Measurements from ENCODE around the gene BAHCC1. TPM values are rescaled to one million over a fixed set of nuclear protein-coding genes. Genes with fewer than 3 reads are reported as not detected.

Gene BAHCC1
- polyA plus RNA-seq, 1 donor from 2014 or later = 14.2 TPM

DNA sequence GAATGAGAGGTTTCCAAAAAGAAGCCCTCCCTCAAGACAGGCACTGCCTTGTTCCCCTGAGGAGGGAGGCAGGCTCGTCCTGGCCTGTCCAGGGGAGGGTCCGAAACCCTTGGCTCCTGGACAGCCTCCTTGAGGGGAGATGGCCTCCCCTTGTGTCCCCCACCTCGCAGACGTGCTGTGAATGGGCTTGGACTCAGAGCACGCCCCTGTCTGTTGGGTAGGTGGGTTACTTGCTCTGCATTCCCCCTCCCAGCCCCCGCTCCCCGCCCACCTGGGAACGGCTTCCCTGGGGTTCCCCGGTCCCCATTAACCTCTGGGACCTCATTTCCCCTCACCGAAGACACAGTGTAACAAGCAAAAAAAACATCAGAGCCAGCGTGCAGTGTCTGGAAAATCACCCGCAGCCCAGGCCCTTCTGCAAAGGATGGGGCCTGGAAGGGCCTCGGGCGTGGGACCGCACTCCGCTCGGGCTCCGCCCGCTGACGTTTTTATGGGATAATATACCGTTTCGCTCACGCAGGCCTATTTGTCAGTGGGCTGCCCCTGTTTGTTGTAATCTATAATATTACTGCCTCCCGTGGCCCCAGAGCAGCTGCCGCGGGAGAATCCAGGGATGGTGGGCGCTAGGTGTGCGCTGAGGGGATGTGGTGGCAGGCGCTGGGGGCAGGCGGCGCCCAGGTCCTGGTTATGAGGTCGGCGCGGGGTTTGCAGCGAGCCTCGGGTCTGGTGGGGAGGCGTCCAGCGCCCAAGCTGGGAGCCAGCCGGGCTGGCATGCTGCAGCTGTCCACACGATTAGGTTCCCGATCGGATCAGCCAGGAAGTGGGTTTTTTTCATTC is 11.1 kb downstream of the BAHCC1 start:
- Histone ChIP-seq H3K4me3 (ENCODE audit: low read length) (no peak overlapping the region), H4K20me1 (ENCODE audit: insufficient read depth) (no peaks in the 10 kb centered on the region), H3F3A (ENCODE audit: insufficient read depth, low read length, poor library complexity, severe bottlenecking) (no peaks in the 10 kb centered on the region), H3K4me2 (ENCODE audit: low read length) (no peak overlapping the region), H3K27me3 (ENCODE audit: insufficient read depth, low read depth, low read length) (no peaks in the 10 kb centered on the region), H3K27ac (ENCODE audit: low read length) (no peak overlapping the region), H3K36me3 (ENCODE audit: insufficient read depth, low read length) (no peaks in the 10 kb centered on the region), H2AFZ (ENCODE audit: low read depth, low read length) (no peak overlapping the region), H3K9me3 (ENCODE audit: low read length) (no peaks in the 10 kb centered on the region), H3K79me2 (replicated peaks; ENCODE audit: insufficient read depth, low read length) (peaks cover 91% of the 10 kb centered on the region), H3K9ac (ENCODE audit: low read length) (no peak overlapping the region), H3K9me2 (ENCODE audit: insufficient read depth, low read length) (no peaks in the 10 kb centered on the region)
- TF ChIP-seq RAD21 (conservative IDR thresholded peaks at IDR 0.05) (no peak), SMC3 (conservative IDR thresholded peaks at IDR 0.05; ENCODE audit: poor library complexity) (no peak), REST (IDR thresholded peaks at IDR 0.05; ENCODE audit: borderline replicate concordance) (no peak), POLR2AphosphoS5 (IDR thresholded peaks at IDR 0.05) (no peak), EP300 (conservative IDR thresholded peaks at IDR 0.05; ENCODE audit: poor library complexity, severe bottlenecking) (no peak), TAF1 (IDR thresholded peaks at IDR 0.05; ENCODE audit: low read depth) (no peak), MXI1 (conservative IDR thresholded peaks at IDR 0.05; ENCODE audit: poor library complexity, severe bottlenecking) (no peak)

GRCh38 chr17:81408049-81408448 is 12.8 kb downstream of the BAHCC1 start:
- H3K4me3 ChIP-seq (ENCODE audit: low read length) = no peak overlapping the region
- H3K9me3 ChIP-seq (ENCODE audit: low read length) = no peaks in the 10 kb centered on the region
- TF ChIP-seq TAF1 (IDR thresholded peaks at IDR 0.05; ENCODE audit: low read depth) = no peak
- no peak for TF ChIP-seq MXI1 (conservative IDR thresholded peaks at IDR 0.05; ENCODE audit: poor library complexity, severe bottlenecking)
- no peak for TF ChIP-seq EZH2 (IDR thresholded peaks at IDR 0.05; ENCODE audit: borderline replicate concordance, insufficient read depth, low read length, poor library complexity, severe bottlenecking)
- TF ChIP-seq RAD21 (conservative IDR thresholded peaks at IDR 0.05) = no peak
- TF ChIP-seq SMC3 (conservative IDR thresholded peaks at IDR 0.05; ENCODE audit: poor library complexity) = no peak
- TF ChIP-seq REST (IDR thresholded peaks at IDR 0.05; ENCODE audit: borderline replicate concordance) = no peak
- no peak for TF ChIP-seq EP300 (conservative IDR thresholded peaks at IDR 0.05; ENCODE audit: poor library complexity, severe bottlenecking)
- TF ChIP-seq CTCF (IDR thresholded peaks at IDR 0.05; ENCODE audit: poor library complexity, severe bottlenecking) = no peak
- no peak for TF ChIP-seq POLR2AphosphoS5 (IDR thresholded peaks at IDR 0.05)
- no peak overlapping the region for H2AFZ ChIP-seq (ENCODE audit: low read depth, low read length)
- no peaks in the 10 kb centered on the region for H4K20me1 ChIP-seq (ENCODE audit: insufficient read depth)
- H3K36me3 ChIP-seq (ENCODE audit: insufficient read depth, low read length) = no peaks in the 10 kb centered on the region
- H3F3A ChIP-seq (ENCODE audit: insufficient read depth, low read length, poor library complexity, severe bottlenecking) = no peaks in the 10 kb centered on the region
- no peak overlapping the region for H3K4me2 ChIP-seq (ENCODE audit: low read length)
- H3K9ac ChIP-seq (ENCODE audit: low read length) = no peak overlapping the region
- H3K79me2 ChIP-seq (replicated peaks; ENCODE audit: insufficient read depth, low read length) = peaks cover 87% of the 10 kb centered on the region
- H3K27me3 ChIP-seq (ENCODE audit: insufficient read depth, low read depth, low read length) = no peaks in the 10 kb centered on the region
- H3K27ac ChIP-seq (ENCODE audit: low read length) = no peak overlapping the region
- H3K9me2 ChIP-seq (ENCODE audit: insufficient read depth, low read length) = no peaks in the 10 kb centered on the region
